Measurements from ENCODE around the gene WWOX.

DNA sequence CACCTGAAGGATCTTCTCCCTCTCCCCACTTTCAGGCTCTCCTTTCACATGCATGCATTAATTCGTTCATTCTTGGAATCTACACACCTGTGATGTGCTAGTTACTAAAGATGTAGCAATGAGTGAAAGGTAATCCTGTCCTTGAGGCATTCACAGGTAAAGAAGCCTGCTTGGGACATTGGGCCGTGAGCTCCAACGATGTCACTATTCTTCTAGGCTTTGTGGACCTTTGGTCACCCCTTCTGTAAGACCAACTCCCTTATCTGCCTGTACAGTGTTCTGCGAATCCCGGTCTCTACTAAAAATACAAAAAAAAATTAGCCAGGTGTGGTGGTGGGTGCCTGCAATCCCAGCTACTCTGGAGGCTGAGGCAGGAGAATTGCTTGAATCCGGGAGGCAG, 892.5 kb downstream of the WWOX start:
- TF ChIP-seq, protein P1, sequence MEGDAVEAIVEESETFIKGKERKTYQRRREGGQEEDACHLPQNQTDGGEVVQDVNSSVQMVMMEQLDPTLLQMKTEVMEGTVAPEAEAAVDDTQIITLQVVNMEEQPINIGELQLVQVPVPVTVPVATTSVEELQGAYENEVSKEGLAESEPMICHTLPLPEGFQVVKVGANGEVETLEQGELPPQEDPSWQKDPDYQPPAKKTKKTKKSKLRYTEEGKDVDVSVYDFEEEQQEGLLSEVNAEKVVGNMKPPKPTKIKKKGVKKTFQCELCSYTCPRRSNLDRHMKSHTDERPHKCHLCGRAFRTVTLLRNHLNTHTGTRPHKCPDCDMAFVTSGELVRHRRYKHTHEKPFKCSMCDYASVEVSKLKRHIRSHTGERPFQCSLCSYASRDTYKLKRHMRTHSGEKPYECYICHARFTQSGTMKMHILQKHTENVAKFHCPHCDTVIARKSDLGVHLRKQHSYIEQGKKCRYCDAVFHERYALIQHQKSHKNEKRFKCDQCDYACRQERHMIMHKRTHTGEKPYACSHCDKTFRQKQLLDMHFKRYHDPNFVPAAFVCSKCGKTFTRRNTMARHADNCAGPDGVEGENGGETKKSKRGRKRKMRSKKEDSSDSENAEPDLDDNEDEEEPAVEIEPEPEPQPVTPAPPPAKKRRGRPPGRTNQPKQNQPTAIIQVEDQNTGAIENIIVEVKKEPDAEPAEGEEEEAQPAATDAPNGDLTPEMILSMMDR (conservative IDR thresholded peaks at IDR 0.05; ENCODE audit: low read depth, low read length) = no peak
- TF ChIP-seq FOS (IDR thresholded peaks at IDR 0.05; ENCODE audit: low read depth, low read length) (no peak), POLR2A (IDR thresholded peaks at IDR 0.05; ENCODE audit: low read depth, low read length) (no peak), RAD21 (IDR thresholded peaks at IDR 0.05; ENCODE audit: low read length) (no peak)
- TF ChIP-seq, protein P2, sequence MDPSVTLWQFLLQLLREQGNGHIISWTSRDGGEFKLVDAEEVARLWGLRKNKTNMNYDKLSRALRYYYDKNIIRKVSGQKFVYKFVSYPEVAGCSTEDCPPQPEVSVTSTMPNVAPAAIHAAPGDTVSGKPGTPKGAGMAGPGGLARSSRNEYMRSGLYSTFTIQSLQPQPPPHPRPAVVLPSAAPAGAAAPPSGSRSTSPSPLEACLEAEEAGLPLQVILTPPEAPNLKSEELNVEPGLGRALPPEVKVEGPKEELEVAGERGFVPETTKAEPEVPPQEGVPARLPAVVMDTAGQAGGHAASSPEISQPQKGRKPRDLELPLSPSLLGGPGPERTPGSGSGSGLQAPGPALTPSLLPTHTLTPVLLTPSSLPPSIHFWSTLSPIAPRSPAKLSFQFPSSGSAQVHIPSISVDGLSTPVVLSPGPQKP (IDR thresholded peaks at IDR 0.05; ENCODE audit: borderline replicate concordance, low read depth, low read length) = no peak
